ENCODE results near the gene CD69.
"Not testable (repeated sequence)": the region's sequence is repeated elsewhere in the genome, so short reads cannot be mapped to it uniquely, and the experiment has no call there.

Gene CD69

GRCh38 chr12:9718968-9719367, 41.7 kb downstream of the CD69 start:
- DNase-seq (ENCODE audit: low read depth) = no peak

GRCh38 chr12:9717070-9717925, 43.4 kb downstream of the CD69 start:
- DNase-seq (ENCODE audit: low read depth) = no peak

GRCh38 chr12:9713032-9713558, 47.6 kb downstream of the CD69 start:
- not testable (repeated sequence) for DNase-seq (ENCODE audit: low read depth)

GRCh38 chr12:9711664-9712063, 49.0 kb downstream of the CD69 start:
- peak; percentile 29 for DNase-seq (ENCODE audit: low read depth)

- no peak for DNase-seq (ENCODE audit: low read depth)
Measured at GRCh38 chr12:9710584-9711375, 49.9 kb downstream of the CD69 start.

- no peak for DNase-seq (ENCODE audit: low read depth)
Measured at GRCh38 chr12:9708853-9709252, 51.8 kb downstream of the CD69 start.

GRCh38 chr12:9707864-9708808, 52.6 kb downstream of the CD69 start:
- peak; percentile 60 for DNase-seq (ENCODE audit: low read depth)

GRCh38 chr12:9707356-9707755, 53.3 kb downstream of the CD69 start:
- DNase-seq (ENCODE audit: low read depth) = no peak

GRCh38 chr12:9706086-9706685, 54.5 kb downstream of the CD69 start:
- DNase-seq (ENCODE audit: low read depth) = peak; percentile 20

- not testable (repeated sequence) for DNase-seq (ENCODE audit: low read depth)
Measured at GRCh38 chr12:9704561-9704960, 56.1 kb downstream of the CD69 start.

Data from iris pigment epithelial cell (primary cell).